ENCODE data around the gene UBN2. TPM values are rescaled to one million over a fixed set of nuclear protein-coding genes. Genes with fewer than 3 reads are reported as not detected.

UBN2 gene
- total and polyA plus RNA-seq, 10 of the 15 experiments (the other 5 are each of a cell fraction or from before 2014, with no cell fraction given) = 0.27 to 8.5 (median 2.5) TPM

- TF ChIP-seq NFYB (IDR thresholded peaks at IDR 0.05; ENCODE audit: insufficient read depth, low read depth, low read length) = no peak
- TF ChIP-seq KLF5 (IDR thresholded peaks at IDR 0.05; ENCODE audit: partially characterized antibody) = no peak
- TF ChIP-seq MTA2 (IDR thresholded peaks at IDR 0.05; ENCODE audit: low read depth) = no peak
- no peak for TF ChIP-seq NRF1 (conservative IDR thresholded peaks at IDR 0.05; ENCODE audit: low read depth, low read length)
- TF ChIP-seq RELA (IDR thresholded peaks at IDR 0.05; ENCODE audit: borderline replicate concordance, partially characterized antibody) = no peak
- no peak for TF ChIP-seq ASH2L (IDR thresholded peaks at IDR 0.05; ENCODE audit: borderline replicate concordance, low read depth)
- no peak for TF ChIP-seq SREBF2 (IDR thresholded peaks at IDR 0.05; ENCODE audit: low read length)
- TF ChIP-seq, protein P1, sequence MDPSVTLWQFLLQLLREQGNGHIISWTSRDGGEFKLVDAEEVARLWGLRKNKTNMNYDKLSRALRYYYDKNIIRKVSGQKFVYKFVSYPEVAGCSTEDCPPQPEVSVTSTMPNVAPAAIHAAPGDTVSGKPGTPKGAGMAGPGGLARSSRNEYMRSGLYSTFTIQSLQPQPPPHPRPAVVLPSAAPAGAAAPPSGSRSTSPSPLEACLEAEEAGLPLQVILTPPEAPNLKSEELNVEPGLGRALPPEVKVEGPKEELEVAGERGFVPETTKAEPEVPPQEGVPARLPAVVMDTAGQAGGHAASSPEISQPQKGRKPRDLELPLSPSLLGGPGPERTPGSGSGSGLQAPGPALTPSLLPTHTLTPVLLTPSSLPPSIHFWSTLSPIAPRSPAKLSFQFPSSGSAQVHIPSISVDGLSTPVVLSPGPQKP (IDR thresholded peaks at IDR 0.05; ENCODE audit: low read depth, low read length) = no peak
- TF ChIP-seq TARDBP (IDR thresholded peaks at IDR 0.05; ENCODE audit: borderline replicate concordance) = no peak
- TF ChIP-seq MXI1 (IDR thresholded peaks at IDR 0.05; ENCODE audit: low read depth, low read length) = no peak
- TF ChIP-seq, protein P2, sequence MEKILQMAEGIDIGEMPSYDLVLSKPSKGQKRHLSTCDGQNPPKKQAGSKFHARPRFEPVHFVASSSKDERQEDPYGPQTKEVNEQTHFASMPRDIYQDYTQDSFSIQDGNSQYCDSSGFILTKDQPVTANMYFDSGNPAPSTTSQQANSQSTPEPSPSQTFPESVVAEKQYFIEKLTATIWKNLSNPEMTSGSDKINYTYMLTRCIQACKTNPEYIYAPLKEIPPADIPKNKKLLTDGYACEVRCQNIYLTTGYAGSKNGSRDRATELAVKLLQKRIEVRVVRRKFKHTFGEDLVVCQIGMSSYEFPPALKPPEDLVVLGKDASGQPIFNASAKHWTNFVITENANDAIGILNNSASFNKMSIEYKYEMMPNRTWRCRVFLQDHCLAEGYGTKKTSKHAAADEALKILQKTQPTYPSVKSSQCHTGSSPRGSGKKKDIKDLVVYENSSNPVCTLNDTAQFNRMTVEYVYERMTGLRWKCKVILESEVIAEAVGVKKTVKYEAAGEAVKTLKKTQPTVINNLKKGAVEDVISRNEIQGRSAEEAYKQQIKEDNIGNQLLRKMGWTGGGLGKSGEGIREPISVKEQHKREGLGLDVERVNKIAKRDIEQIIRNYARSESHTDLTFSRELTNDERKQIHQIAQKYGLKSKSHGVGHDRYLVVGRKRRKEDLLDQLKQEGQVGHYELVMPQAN (conservative IDR thresholded peaks at IDR 0.05) = no peak
Observed at GRCh38 chr7:139294951-139295575, 64.0 kb downstream of the UBN2 start (continued).
